SK-N-SH treated with all-trans-retinoic acid at 6 μM for 48 hours (cell line): ENCODE results near the gene PTPRG.

Source experiments
- BACH2 ChIP-seq: fragments of 250-450 bp; sonication (Bioruptor Pico); IDR thresholded peaks from 2 replicates; pipeline ENCODE4 v1.9.0; 2021; ENCODE audit warnings: mild to moderate bottlenecking, borderline replicate concordance
- CREB5 ChIP-seq: fragments of 250-450 bp; sonication (Bioruptor Pico); IDR thresholded peaks from 2 replicates; pipeline ENCODE4 v1.5.1; 2020; ENCODE audit warnings: low read depth, mild to moderate bottlenecking, moderate library complexity
- GLIS3 ChIP-seq: fragments of 250-450 bp; sonication (Bioruptor Pico); IDR thresholded peaks from 2 replicates; pipeline ENCODE4 v1.5.0; 2020; ENCODE audit warnings: mild to moderate bottlenecking, moderate library complexity
- PATZ1 ChIP-seq: fragments of 250-450 bp; sonication (Bioruptor Pico); IDR thresholded peaks from 2 replicates; pipeline ENCODE4 v1.8.0; 2020; ENCODE audit warnings: mild to moderate bottlenecking, moderate library complexity, borderline replicate concordance
- POU6F1 ChIP-seq: fragments of 250-450 bp; sonication (Bioruptor Pico); IDR thresholded peaks from 2 replicates; pipeline ENCODE4 v1.8.0; 2021; ENCODE audit warnings: low read depth, mild to moderate bottlenecking, moderate library complexity, borderline replicate concordance
- ZFP3 ChIP-seq: fragments of 250-450 bp; sonication (Bioruptor Pico); IDR thresholded peaks from 2 replicates; pipeline ENCODE4 v1.5.0; 2020; ENCODE audit warnings: mild to moderate bottlenecking, moderate library complexity
- ZNF565 ChIP-seq: fragments of 450-650 bp; formaldehyde crosslinking; conservative IDR thresholded peaks from 2 replicates; pipeline ENCODE4 v1.5.0; 2020; ENCODE audit warnings: low read depth, mild to moderate bottlenecking, moderate library complexity
- ZNF8 ChIP-seq: fragments of 450-650 bp; formaldehyde crosslinking; IDR thresholded peaks from 2 replicates; pipeline ENCODE4 v1.5.0; 2020; ENCODE audit warnings: mild to moderate bottlenecking, moderate library complexity

- TF ChIP-seq ZFP3 = no peak
- TF ChIP-seq GLIS3 (CRISPR knock-in tag) = no peak
- TF ChIP-seq ZNF8 = no peak
- no peak for TF ChIP-seq PATZ1
- no peak for TF ChIP-seq POU6F1 (CRISPR knock-in tag)
- TF ChIP-seq ZNF565 (CRISPR knock-in tag) = no peak
- TF ChIP-seq CREB5 (CRISPR knock-in tag) = no peak
- no peak for TF ChIP-seq BACH2 (CRISPR knock-in tag)
Observed at GRCh38 chr3:62144482-62144881, 583.1 kb downstream of the PTPRG start.
